ENCODE results near the gene PALLD.

DNA sequence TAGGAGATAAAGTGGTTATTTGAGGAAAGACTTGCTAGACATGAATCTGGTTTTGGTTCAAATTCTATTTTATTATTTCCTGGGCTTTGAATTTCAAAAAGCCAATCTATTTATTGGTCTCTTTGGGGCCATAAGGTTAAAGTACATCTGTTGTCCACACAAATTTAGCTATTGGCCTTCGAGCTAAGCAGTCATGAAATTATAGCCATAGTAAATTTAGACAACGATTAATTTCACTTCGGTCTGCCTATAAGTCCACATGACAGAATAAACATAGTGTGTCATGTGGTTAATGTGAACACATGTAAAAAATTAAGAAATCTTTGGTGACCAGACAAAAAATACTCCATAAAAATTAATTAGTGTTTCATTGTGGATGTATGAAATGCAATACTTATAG, 161.9 kb downstream of the PALLD start:
- TF ChIP-seq, protein P1, sequence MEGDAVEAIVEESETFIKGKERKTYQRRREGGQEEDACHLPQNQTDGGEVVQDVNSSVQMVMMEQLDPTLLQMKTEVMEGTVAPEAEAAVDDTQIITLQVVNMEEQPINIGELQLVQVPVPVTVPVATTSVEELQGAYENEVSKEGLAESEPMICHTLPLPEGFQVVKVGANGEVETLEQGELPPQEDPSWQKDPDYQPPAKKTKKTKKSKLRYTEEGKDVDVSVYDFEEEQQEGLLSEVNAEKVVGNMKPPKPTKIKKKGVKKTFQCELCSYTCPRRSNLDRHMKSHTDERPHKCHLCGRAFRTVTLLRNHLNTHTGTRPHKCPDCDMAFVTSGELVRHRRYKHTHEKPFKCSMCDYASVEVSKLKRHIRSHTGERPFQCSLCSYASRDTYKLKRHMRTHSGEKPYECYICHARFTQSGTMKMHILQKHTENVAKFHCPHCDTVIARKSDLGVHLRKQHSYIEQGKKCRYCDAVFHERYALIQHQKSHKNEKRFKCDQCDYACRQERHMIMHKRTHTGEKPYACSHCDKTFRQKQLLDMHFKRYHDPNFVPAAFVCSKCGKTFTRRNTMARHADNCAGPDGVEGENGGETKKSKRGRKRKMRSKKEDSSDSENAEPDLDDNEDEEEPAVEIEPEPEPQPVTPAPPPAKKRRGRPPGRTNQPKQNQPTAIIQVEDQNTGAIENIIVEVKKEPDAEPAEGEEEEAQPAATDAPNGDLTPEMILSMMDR (IDR thresholded peaks at IDR 0.05), result no peak
- TF ChIP-seq POLR2A (IDR thresholded peaks at IDR 0.05), result no peak

Measured in esophagus squamous epithelium (tissue), 4 donors.